OCI-LY3 (cell line): Measurements from ENCODE around the gene NAA20.
"Not testable (repeated sequence)": the region's sequence is repeated elsewhere in the genome, so short reads cannot be mapped to it uniquely, and the experiment has no call there.

Experiments used
- H2AFZ ChIP-seq: fragments of 200-600, 300-600 bp; shearing (Covaris generic); 2 replicates; pipeline ENCODE4 v1.6.0; 2014; ENCODE audit warnings: antibody characterized with exemption, low read depth, low read length
- H3K27ac ChIP-seq: fragments of 200-600, 300-600 bp; sonication (generic); 2 replicates; pipeline ENCODE4 v1.5.1; 2014; ENCODE audit warnings: mild to moderate bottlenecking, low read length, moderate library complexity, mixed read lengths
- H3K27me3 ChIP-seq: fragments of 200-600, 300-600 bp; sonication (generic); 2 replicates; pipeline ENCODE4 v1.6.1; 2014; ENCODE audit warnings: low read depth, low read length, mixed read lengths
- H3K36me3 ChIP-seq: fragments of 200-600, 300-600 bp; sonication (generic); replicated peaks from 2 replicates; pipeline ENCODE3; 2014; ENCODE audit warnings: low read depth, low read length, mixed read lengths
- H3K4me1 ChIP-seq: fragments of 300-600, 200-600 bp; sonication (generic); 2 replicates; pipeline ENCODE4 v1.6.1; 2014; ENCODE audit warnings: low read length, mixed read lengths
- H3K4me2 ChIP-seq: fragments of 200-600, 300-600 bp; sonication (generic); 2 replicates; pipeline ENCODE4 v1.6.1; 2014; ENCODE audit warnings: low read length, mixed read lengths
- H3K4me3 ChIP-seq: fragments of 300-600, 200-600 bp; sonication (generic); 2 replicates; pipeline ENCODE4 v1.5.1; 2014; ENCODE audit warnings: antibody characterized with exemption, mild to moderate bottlenecking, low read length, moderate library complexity
- H3K79me2 ChIP-seq: fragments of 300-600, 200-600 bp; shearing (Covaris generic); 2 replicates; pipeline ENCODE4 v1.6.1; 2014; ENCODE audit warnings: mild to moderate bottlenecking, low read length, mixed read lengths
- H3K9ac ChIP-seq: fragments of 300-600, 200-600 bp; shearing (Covaris generic); 2 replicates; pipeline ENCODE4 v1.6.0; 2014; ENCODE audit warnings: mild to moderate bottlenecking, low read length, moderate library complexity
- H3K9me3 ChIP-seq: fragments of 200-600, 300-600 bp; shearing (Covaris generic); 2 replicates; pipeline ENCODE4 v1.6.1; 2014; ENCODE audit warnings: low read length, mixed read lengths; ENCODE audit not compliant: insufficient read depth
- H4K20me1 ChIP-seq: fragments of 200-600, 300-600 bp; sonication (generic); 2 replicates; pipeline ENCODE4 v1.6.1; 2016; ENCODE audit warnings: low read length, mixed read lengths; ENCODE audit not compliant: insufficient read depth
- EZH2phosphoT487 ChIP-seq: fragments of 200-600 bp; shearing (Covaris generic); IDR thresholded peaks from 2 replicates; pipeline ENCODE4 v1.6.1; 2018; ENCODE audit warnings: antibody characterized with exemption, mixed run types, low read depth
- TF ChIP-seq, protein P1 (sequence below): fragments of 200-600, 300-600 bp; sonication (generic); IDR thresholded peaks from 2 replicates; pipeline ENCODE4 v1.5.1; 2014; ENCODE audit warnings: antibody characterized with exemption, low read length, low read depth

The NAA20 gene

DNA sequence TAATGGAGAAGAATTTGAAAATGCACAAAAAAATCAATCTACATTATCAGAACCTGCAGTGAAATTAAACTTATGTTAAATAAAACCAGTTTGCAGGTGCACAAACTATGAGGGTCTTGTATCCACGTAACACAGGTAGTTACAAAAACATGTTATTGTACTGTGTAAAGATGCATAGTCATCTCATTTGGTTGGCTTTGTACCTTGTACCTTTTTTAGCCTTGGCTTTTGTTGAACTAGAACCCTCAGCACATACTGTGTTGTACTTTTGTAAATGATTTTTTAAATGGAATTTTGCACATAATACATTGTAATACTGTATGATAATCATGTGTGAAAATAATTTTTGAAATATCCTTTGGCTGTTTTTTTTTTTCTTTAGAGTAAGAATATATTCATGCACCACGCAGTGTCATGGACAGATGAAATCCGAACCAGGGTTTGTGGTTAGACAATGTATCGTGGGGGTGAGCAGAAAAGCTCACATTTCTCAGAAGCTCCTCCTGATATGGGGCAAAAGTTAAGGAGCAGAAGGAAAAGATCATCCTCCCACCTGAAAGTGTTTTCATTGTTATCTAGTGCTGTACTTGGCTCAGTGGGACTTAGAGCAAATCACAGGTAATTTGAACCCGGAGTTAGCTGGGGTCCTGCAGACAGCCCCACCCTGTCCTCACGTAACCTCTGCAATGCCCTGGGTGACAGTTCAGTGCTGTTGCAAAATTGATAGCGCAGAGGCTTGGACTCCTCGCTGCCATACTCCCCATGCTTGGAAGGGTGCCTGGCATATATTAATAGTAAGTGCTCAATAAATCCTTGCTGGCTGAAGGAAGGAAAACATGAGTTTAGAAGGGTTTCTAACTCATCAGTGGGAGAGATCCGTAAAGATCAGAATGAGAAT lies 14.8 kb upstream of the NAA20 start:
- no peak overlapping the region for H3K4me2 ChIP-seq

DNA sequence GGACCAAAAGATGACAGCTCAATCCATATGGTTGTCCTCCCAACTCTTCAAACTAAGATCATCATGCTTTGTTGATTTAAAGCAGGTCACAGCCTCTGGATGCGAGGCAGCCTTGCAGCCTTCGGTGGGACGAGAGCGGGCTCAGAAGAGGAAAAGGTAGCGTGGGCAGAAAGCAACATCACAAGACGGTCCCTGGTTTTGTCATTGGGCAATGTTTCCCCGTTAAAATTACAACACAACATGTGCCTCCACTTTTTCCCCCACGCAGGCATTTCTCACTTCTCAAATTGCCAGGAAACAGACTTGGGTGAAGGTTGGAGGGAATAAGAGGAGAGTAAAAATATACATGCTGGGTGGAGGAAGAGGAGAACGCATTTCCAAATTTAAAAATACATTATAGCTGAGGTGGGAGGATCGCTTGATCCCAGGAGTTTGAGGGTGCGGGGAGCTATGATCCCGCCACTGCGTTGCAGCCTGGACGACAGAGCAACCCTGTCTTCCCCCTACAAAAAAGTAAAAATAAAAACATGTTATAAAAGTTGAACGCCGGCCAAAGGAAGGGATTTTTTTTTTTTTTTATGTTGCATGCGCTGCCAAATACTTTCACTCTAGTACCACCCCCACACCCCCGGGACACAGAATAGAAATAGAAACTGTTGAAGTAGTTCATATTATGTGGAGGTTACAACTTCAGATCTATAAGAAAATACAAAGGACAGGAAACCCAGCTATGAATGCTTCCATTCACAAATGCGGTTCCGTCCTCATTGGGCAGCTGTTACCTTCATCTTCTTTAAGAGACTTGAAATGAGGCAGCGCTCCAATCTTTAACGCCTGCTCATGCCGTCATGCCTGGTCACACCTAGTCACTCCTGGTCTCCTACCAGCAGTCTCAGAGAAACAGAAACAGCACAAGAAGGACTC lies 13.9 kb upstream of the NAA20 start:
- Histone ChIP-seq H3K36me3 (no peaks in the 10 kb centered on the region), H3K27me3 (peaks cover 17% of the 10 kb centered on the region; the same call in 1 of the 2 replicates), H3K9ac (no peak overlapping the region), H4K20me1 (no peaks in the 10 kb centered on the region), H3K9me3 (no peaks in the 10 kb centered on the region), H3K4me1 (no peaks in the 10 kb centered on the region), H3K79me2 (no peaks in the 10 kb centered on the region), H3K4me2 (no peak overlapping the region), H3K4me3 (no peak overlapping the region), H2AFZ (no peak overlapping the region), H3K27ac (no peak overlapping the region)
- TF ChIP-seq, protein P1, sequence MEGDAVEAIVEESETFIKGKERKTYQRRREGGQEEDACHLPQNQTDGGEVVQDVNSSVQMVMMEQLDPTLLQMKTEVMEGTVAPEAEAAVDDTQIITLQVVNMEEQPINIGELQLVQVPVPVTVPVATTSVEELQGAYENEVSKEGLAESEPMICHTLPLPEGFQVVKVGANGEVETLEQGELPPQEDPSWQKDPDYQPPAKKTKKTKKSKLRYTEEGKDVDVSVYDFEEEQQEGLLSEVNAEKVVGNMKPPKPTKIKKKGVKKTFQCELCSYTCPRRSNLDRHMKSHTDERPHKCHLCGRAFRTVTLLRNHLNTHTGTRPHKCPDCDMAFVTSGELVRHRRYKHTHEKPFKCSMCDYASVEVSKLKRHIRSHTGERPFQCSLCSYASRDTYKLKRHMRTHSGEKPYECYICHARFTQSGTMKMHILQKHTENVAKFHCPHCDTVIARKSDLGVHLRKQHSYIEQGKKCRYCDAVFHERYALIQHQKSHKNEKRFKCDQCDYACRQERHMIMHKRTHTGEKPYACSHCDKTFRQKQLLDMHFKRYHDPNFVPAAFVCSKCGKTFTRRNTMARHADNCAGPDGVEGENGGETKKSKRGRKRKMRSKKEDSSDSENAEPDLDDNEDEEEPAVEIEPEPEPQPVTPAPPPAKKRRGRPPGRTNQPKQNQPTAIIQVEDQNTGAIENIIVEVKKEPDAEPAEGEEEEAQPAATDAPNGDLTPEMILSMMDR = no peak
- no peak for TF ChIP-seq EZH2phosphoT487

More for the DNA sequence above, 14.8 kb upstream of the NAA20 start:
- Histone ChIP-seq H3K9ac (no peak overlapping the region), H3K27ac (no peak overlapping the region), H3K36me3 (no peaks in the 10 kb centered on the region), H3K4me3 (no peak overlapping the region), H4K20me1 (no peaks in the 10 kb centered on the region), H3K4me1 (no peaks in the 10 kb centered on the region), H3K9me3 (no peaks in the 10 kb centered on the region), H3K27me3 (peaks cover 11% of the 10 kb centered on the region; the same call in 1 of the 2 replicates), H2AFZ (no peak overlapping the region), H3K79me2 (no peaks in the 10 kb centered on the region)
- TF ChIP-seq, protein P1 = no peak
- no peak for TF ChIP-seq EZH2phosphoT487

DNA sequence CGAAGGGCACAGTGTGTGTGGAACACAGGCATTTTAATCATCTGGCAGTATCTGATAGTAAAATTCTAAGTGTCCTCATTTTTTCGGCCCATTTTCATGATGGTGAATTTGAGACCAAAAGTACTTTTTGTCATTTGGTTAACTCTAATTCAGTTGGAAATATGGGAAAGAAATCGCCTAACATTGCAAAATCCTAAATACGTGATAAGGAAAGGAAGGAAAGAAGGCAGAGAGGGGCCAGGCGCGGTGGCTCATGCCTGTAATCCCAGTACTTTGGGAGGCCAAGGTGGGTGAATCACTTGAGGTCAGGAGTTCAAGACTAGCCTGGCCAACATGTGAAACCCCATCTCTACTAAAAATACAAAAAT lies 13.2 kb upstream of the NAA20 start:
- H3K36me3 ChIP-seq, H4K20me1 ChIP-seq, H3K27ac ChIP-seq, H3K79me2 ChIP-seq, H3K9ac ChIP-seq, H3K4me3 ChIP-seq, H3K9me3 ChIP-seq, H2AFZ ChIP-seq, H3K4me2 ChIP-seq, H3K4me1 ChIP-seq: not testable (repeated sequence)
- peaks cover 17% of the 10 kb centered on the region; the same call in 1 of the 2 replicates for H3K27me3 ChIP-seq

DNA sequence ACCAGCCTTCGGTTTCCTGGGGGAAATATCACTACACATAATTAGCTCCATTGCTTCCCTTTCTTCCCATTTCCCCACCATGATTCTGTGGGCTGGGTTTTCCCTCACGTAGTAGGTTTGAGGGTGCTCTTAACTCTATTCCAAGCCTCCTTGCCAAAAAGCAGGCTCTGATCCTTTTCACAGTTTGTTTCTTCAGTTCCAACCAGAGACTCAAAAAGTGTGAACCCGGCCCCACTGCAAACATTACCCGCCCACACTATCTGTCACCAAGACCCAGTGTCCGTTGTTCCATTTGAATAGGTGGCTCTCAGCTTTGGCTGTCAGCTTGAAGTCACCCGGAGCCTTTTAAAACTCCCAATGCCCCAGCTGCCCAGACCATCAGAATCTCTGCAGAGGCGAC lies 11.8 kb upstream of the NAA20 start:
- Histone ChIP-seq H3K36me3 (no peaks in the 10 kb centered on the region), H3K27ac (no peak overlapping the region), H3K4me2 (no peak overlapping the region), H2AFZ (no peak overlapping the region; the same call in 1 of the 2 replicates), H3K27me3 (peaks cover 17% of the 10 kb centered on the region; the same call in 1 of the 2 replicates), H4K20me1 (no peaks in the 10 kb centered on the region), H3K4me1 (no peaks in the 10 kb centered on the region), H3K4me3 (no peak overlapping the region), H3K9me3 (no peaks in the 10 kb centered on the region), H3K9ac (no peak overlapping the region), H3K79me2 (no peaks in the 10 kb centered on the region)
- no peak for TF ChIP-seq EZH2phosphoT487
